GM12878 (cell line): ENCODE results near the gene DOHH. TPM values are rescaled to one million over a fixed set of nuclear protein-coding genes. Genes with fewer than 3 reads are reported as not detected.

Experiments used
- ATAC-seq: fragments of 200-7000 bp; cut with Tn5 transposase; 3 replicates; pipeline ENCODE4 v1.9.1; 2020; ENCODE audit warnings: mild to moderate bottlenecking, moderate library complexity
- BruUV-seq: library from RNA; stranded (reverse); fragments of 400-500 nt; replicated peaks from 2 replicates; lab custom pipeline; 2021; lab: Mats Ljungman, UMichigan
- CTCF ChIA-PET: fragments of 300-600 bp; sonication (Branson Sonifier 250); formaldehyde crosslinking; extraction: SDS; loops from one replicate; lab custom pipeline; 2021; ENCODE audit warnings: inconsistent platforms; lab: Yijun Ruan, JAX
- POLR2A ChIA-PET: fragments of 350-600 bp; formaldehyde crosslinking; extraction: SDS; loops from one replicate; lab custom pipeline; 2021; ENCODE audit warnings: inconsistent platforms; lab: Charles Lee
- RAD21 ChIA-PET: fragments of 300-600 bp; sonication (Branson Sonifier 250); formaldehyde crosslinking; loops from one replicate; lab custom pipeline; 2023; ENCODE audit warnings: antibody characterized with exemption; ENCODE audit not compliant: unreplicated experiment; lab: Charles Lee
- SMC1A ChIA-PET: fragments of 300-600 bp; sonication (Branson Sonifier 250); formaldehyde crosslinking; loops from one replicate; lab custom pipeline; 2023; ENCODE audit not compliant: unreplicated experiment, uncharacterized antibody; lab: Charles Lee
- DNase-seq: peaks from one replicate; pipeline ENCODE4 v3.0.0-alpha.2; 2011; ENCODE audit warnings: low read depth, low spot score
- FAIRE-seq: peaks from 3 replicates; lab custom pipeline; 2011; peaks lifted over from hg19 to GRCh38; lab: Jason Lieb, UNC
- H2AFZ ChIP-seq: 2 replicates; pipeline ENCODE4 v1.6.0; 2011; ENCODE audit warnings: low read depth, low read length, control low read depth; ENCODE audit not compliant: control insufficient read depth
- H3K27ac ChIP-seq: 2 replicates; pipeline ENCODE4 v1.5.1; 2011; ENCODE audit warnings: control low read depth; ENCODE audit not compliant: control insufficient read depth, insufficient read depth
- H3K27me3 ChIP-seq, 2 experiments: replicated peaks in 1 of 2; 2 replicates each; pipeline versions ENCODE4 v1.6.0 to v1.6.1; 2011; ENCODE audit warnings: low read length in 1 of 2; ENCODE audit not compliant: control insufficient read depth in 2 of 2, insufficient read depth in 2 of 2
- H3K36me3 ChIP-seq, 2 experiments: 2 replicates each; pipeline ENCODE4 v1.5.1; 2011; ENCODE audit warnings: low read length in 1 of 2; ENCODE audit not compliant: control insufficient read depth in 2 of 2, insufficient read depth in 2 of 2
- H3K4me1 ChIP-seq: 2 replicates; pipeline ENCODE4 v1.6.1; 2011; ENCODE audit warnings: mild to moderate bottlenecking, low read length, moderate library complexity, mixed read lengths; ENCODE audit not compliant: control insufficient read depth, insufficient read depth
- H3K4me2 ChIP-seq: 2 replicates; pipeline ENCODE4 v1.6.0; 2011; ENCODE audit warnings: control low read depth; ENCODE audit not compliant: control insufficient read depth, insufficient read depth
- H3K4me3 ChIP-seq: fragments of 200-600 bp; sonication (generic); 2 replicates; pipeline ENCODE4 v1.5.1; 2016
- H3K79me2 ChIP-seq: 2 replicates; pipeline ENCODE4 v1.6.0; 2011; ENCODE audit warnings: low read length; ENCODE audit not compliant: control insufficient read depth, insufficient read depth
- H3K9ac ChIP-seq: 2 replicates; pipeline ENCODE4 v1.8.0; 2011; ENCODE audit warnings: low read length, control low read depth, mixed read lengths; ENCODE audit not compliant: control insufficient read depth, insufficient read depth
- H3K9me3 ChIP-seq: replicated peaks from 3 replicates; pipeline ENCODE4 v1.5.1; 2011; ENCODE audit warnings: mild to moderate bottlenecking, low read length; ENCODE audit not compliant: control insufficient read depth, insufficient read depth
- H4K20me1 ChIP-seq: 2 replicates; pipeline ENCODE4 v1.6.0; 2011; ENCODE audit not compliant: control insufficient read depth, insufficient read depth
- ASH2L ChIP-seq: fragments of 300-600, 200-600 bp; sonication (generic); IDR thresholded peaks from 2 replicates; pipeline ENCODE4 v1.6.1; 2017; ENCODE audit warnings: low read depth, mild to moderate bottlenecking, borderline replicate concordance
- CBX5 ChIP-seq: sonication (generic); IDR thresholded peaks from 2 replicates; pipeline ENCODE4 v1.6.1; 2016; ENCODE audit warnings: low read depth, moderate library complexity, mild to moderate bottlenecking, inconsistent platforms
- EGR1 ChIP-seq, 2 experiments: IDR thresholded peaks; 1 replicate in 1 of 2; 2 replicates in 1 of 2; pipeline ENCODE4 v1.6.1; 2011 to 2012; ENCODE audit warnings: low read depth in 2 of 2, low read length in 2 of 2, borderline replicate concordance in 1 of 2, mild to moderate bottlenecking in 1 of 2, moderate library complexity in 1 of 2
- ESRRA ChIP-seq: IDR thresholded peaks from 2 replicates; pipeline ENCODE4 v1.6.1; 2012; ENCODE audit warnings: mild to moderate bottlenecking, low read length, improper control_type of control experiment
- GATAD2B ChIP-seq: fragments of 450-650 bp; conservative IDR thresholded peaks from 2 replicates; pipeline ENCODE4 v1.6.1; 2017; ENCODE audit warnings: low read depth, mild to moderate bottlenecking, moderate library complexity
- KAT2A ChIP-seq: conservative IDR thresholded peaks from 2 replicates; pipeline ENCODE4 v1.6.1; 2011; ENCODE audit warnings: low read depth, low read length; ENCODE audit not compliant: control insufficient read depth
- MEF2A ChIP-seq: IDR thresholded peaks from 2 replicates; pipeline ENCODE4 v1.6.1; 2011; ENCODE audit warnings: low read depth, mild to moderate bottlenecking, low read length, moderate library complexity; ENCODE audit not compliant: insufficient read depth
- MXI1 ChIP-seq: fragments of 150-350 bp; IDR thresholded peaks from 2 replicates; pipeline ENCODE4 v1.6.1; 2011; ENCODE audit warnings: low read depth, mild to moderate bottlenecking, inconsistent platforms, low read length, improper control_type of control experiment
- NFIC ChIP-seq: IDR thresholded peaks from 2 replicates; pipeline ENCODE4 v1.6.1; 2012; ENCODE audit warnings: low read depth, mild to moderate bottlenecking, inconsistent platforms, low read length, moderate library complexity
- POLR2A ChIP-seq: IDR thresholded peaks from 2 replicates; pipeline ENCODE4 v1.6.1; 2011; ENCODE audit warnings: low read depth, mild to moderate bottlenecking, low read length
- WGBS: methylation state at CpG from one replicate; pipeline ENCODE4 v1.1.6; 2016; ENCODE audit warnings: low lambda C conversion rate; ENCODE audit not compliant: insufficient replicate concordance, insufficient coverage; ENCODE audit errors: missing lambda C conversion rate; 5-methylcytosine and 5-hydroxymethylcytosine counted together
- in situ Hi-C: fragments of 300-500 bp; cut with MboI; formaldehyde crosslinking; loops from 9 replicates; pipeline ENCODE4 v1.14.3; 2018; ENCODE audit warnings: mixed read lengths
- intact Hi-C: fragments of 100-400 bp; cut with micrococcal nuclease; formaldehyde crosslinking; loops from one replicate; pipeline ENCODE4 v1.14.2; 2022; ENCODE audit not compliant: unreplicated experiment
- polyA plus RNA-seq, 11 experiments: library from polyadenylated mRNA; depleted of rRNA in 4 of 11; unstranded in 6 of 11; stranded (reverse) in 5 of 11; fragments of >200 nt; fragmentation: Nextera tagmentation in 4 of 11; fragmentation: Illumina TruSeq in 1 of 11; extraction: Ambion mirVana in 4 of 11; extraction: Trizol in 1 of 11; gene quantifications; 1 replicate in 1 of 11; 2 replicates in 10 of 11; pipeline versions ENCODE4 v1.2.1 to v1.2.3, GENCODE V29; 2011 to 2016; ENCODE audit warnings: inconsistent platforms in 2 of 11, missing spikeins in 2 of 11, low read depth in 1 of 11
- total RNA-seq, 4 experiments: library from RNA; depleted of rRNA in 3 of 4; stranded (reverse); fragments of >200 nt in 3 of 4; fragmentation: Illumina TruSeq in 1 of 4; extraction: Trizol in 1 of 4; gene quantifications; 2 replicates each; pipeline versions ENCODE4 v1.2.1 to v1.2.3, GENCODE V29; 2013 to 2021
- TF ChIP-seq, protein P1 (sequence below): IDR thresholded peaks from 2 replicates; pipeline ENCODE4 v1.6.1; 2011; ENCODE audit warnings: low read depth, mild to moderate bottlenecking, low read length, moderate library complexity, borderline replicate concordance; ENCODE audit errors: extremely low read depth
- TF ChIP-seq, protein P2 (sequence below): IDR thresholded peaks from 2 replicates; pipeline ENCODE4 v1.6.1; 2012; ENCODE audit warnings: low read depth, low read length, improper control_type of control experiment
- TF ChIP-seq, protein P3 (sequence below): IDR thresholded peaks from 2 replicates; pipeline ENCODE4 v1.6.1; 2011; ENCODE audit warnings: mild to moderate bottlenecking, low read depth, low read length, moderate library complexity; ENCODE audit not compliant: insufficient replicate concordance

The DOHH gene
- total and polyA plus RNA-seq, 10 of the 15 experiments (the other 5 are each of a cell fraction or from before 2014, with no cell fraction given): 0.11 to 28.6 (median 11.7) TPM

DNA sequence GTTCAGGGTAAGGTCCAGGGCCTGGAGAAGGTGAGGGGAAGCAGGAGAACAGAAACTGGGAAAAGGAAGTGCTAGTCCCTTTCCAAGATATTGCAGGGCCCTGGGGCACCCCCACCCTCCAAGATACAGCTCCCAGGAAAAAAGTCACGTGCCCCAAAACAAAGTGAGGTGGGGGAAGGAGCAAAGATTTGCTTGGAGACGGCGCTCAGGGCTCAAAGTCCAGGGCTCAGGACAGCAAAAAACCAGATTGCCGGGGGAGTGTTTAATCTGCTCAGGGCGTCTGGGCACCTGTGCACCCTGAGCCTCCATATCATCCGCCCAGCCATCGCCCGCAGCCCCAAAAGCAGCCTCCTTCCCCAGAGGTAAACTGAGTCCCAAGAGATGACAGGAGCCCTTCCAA lies 26.5 kb downstream of the DOHH start:
- no peak overlapping the region for H3K4me2 ChIP-seq
- no peak for ATAC-seq
- intact Hi-C loops (no loop called here), in situ Hi-C loops (loop anchor here (5.0 kb wide), 1 partner anchor 147 kb away; no protein-coding TSS in a partner anchor)
- no peaks in the 10 kb centered on the region for H3K36me3 ChIP-seq
- CTCF ChIA-PET: interaction anchor here (0.7 to 1.8 kb wide), 2 partner anchors 35 to 144 kb away, joined by 3 to 6 read pairs; no protein-coding TSS in a partner anchor
- no TSS peak for BruUV-seq
- no peaks in the 10 kb centered on the region for H3K27me3 ChIP-seq
- H3K4me3 ChIP-seq: no peak overlapping the region
- no peak overlapping the region for H3K9ac ChIP-seq
- no peaks in the 10 kb centered on the region; the same call in 2 of the 3 replicates for H3K9me3 ChIP-seq
- FAIRE-seq: no peak
- no peaks in the 10 kb centered on the region for H3K79me2 ChIP-seq
- no peak overlapping the region for H3K27ac ChIP-seq
- POLR2A ChIA-PET: no interaction called here
- H2AFZ ChIP-seq: no peak overlapping the region
- RAD21 ChIA-PET: no interaction called here
- SMC1A ChIA-PET: no interaction called here
- WGBS: 59% methylated on average over 8 of the region's 8 CpGs
- no peaks in the 10 kb centered on the region for H3K4me1 ChIP-seq
- H4K20me1 ChIP-seq: peaks cover 2% of the 10 kb centered on the region; the same call in 1 of the 2 replicates
- no peak for DNase-seq
- TF ChIP-seq NFIC: no peak
- no peak for TF ChIP-seq POLR2A
- TF ChIP-seq EGR1 (IDR thresholded peaks at IDR 0.05; ENCODE audit: borderline replicate concordance in 1 of 2, low read depth in 2 of 2, low read length in 2 of 2): no peak
- no peak for TF ChIP-seq MEF2A
- TF ChIP-seq, protein P1, sequence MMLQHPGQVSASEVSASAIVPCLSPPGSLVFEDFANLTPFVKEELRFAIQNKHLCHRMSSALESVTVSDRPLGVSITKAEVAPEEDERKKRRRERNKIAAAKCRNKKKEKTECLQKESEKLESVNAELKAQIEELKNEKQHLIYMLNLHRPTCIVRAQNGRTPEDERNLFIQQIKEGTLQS: no peak
- TF ChIP-seq MXI1: no peak
- TF ChIP-seq, protein P2, sequence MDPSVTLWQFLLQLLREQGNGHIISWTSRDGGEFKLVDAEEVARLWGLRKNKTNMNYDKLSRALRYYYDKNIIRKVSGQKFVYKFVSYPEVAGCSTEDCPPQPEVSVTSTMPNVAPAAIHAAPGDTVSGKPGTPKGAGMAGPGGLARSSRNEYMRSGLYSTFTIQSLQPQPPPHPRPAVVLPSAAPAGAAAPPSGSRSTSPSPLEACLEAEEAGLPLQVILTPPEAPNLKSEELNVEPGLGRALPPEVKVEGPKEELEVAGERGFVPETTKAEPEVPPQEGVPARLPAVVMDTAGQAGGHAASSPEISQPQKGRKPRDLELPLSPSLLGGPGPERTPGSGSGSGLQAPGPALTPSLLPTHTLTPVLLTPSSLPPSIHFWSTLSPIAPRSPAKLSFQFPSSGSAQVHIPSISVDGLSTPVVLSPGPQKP: no peak
- no peak for TF ChIP-seq CBX5
- TF ChIP-seq ESRRA: no peak
- TF ChIP-seq, protein P3, sequence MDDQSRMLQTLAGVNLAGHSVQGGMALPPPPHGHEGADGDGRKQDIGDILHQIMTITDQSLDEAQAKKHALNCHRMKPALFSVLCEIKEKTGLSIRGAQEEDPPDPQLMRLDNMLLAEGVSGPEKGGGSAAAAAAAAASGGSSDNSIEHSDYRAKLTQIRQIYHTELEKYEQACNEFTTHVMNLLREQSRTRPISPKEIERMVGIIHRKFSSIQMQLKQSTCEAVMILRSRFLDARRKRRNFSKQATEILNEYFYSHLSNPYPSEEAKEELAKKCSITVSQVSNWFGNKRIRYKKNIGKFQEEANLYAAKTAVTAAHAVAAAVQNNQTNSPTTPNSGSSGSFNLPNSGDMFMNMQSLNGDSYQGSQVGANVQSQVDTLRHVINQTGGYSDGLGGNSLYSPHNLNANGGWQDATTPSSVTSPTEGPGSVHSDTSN: no peak
- no peak for TF ChIP-seq ASH2L
- no peak for TF ChIP-seq KAT2A
- TF ChIP-seq GATAD2B: no peak
